ENCODE results near the gene TMC5. TPM values are rescaled to one million over a fixed set of nuclear protein-coding genes. Genes with fewer than 3 reads are reported as not detected.

TMC5 gene
- total RNA-seq, 1 experiment from 2014 or later = 3.5 TPM

GRCh38 chr16:19490619-19491018 lies 72.9 kb downstream of the TMC5 start:
- Histone ChIP-seq H3K27ac (ENCODE audit: low read depth, low read length, poor library complexity, severe bottlenecking) (no peak overlapping the region), H3K9me3 (ENCODE audit: low read depth, low read length, poor library complexity, severe bottlenecking) (no peaks in the 10 kb centered on the region), H3K4me1 (ENCODE audit: insufficient read depth, low read length, poor library complexity, severe bottlenecking) (no peaks in the 10 kb centered on the region), H3K36me3 (ENCODE audit: insufficient read depth, low read length, poor library complexity, severe bottlenecking) (no peaks in the 10 kb centered on the region), H3K4me3 (ENCODE audit: low read depth, low read length, poor library complexity, severe bottlenecking) (no peak overlapping the region), H3K27me3 (replicated peaks; ENCODE audit: insufficient read depth, low read depth, low read length, poor library complexity) (no peaks in the 10 kb centered on the region)
- no TSS peak for BruUV-seq (replicated peaks)
- CTCF ChIA-PET = no interaction called here
- TF ChIP-seq EZH2 (IDR thresholded peaks at IDR 0.05; ENCODE audit: borderline replicate concordance, low read depth, low read length, poor library complexity, severe bottlenecking) = no peak
- TF ChIP-seq, protein P1, sequence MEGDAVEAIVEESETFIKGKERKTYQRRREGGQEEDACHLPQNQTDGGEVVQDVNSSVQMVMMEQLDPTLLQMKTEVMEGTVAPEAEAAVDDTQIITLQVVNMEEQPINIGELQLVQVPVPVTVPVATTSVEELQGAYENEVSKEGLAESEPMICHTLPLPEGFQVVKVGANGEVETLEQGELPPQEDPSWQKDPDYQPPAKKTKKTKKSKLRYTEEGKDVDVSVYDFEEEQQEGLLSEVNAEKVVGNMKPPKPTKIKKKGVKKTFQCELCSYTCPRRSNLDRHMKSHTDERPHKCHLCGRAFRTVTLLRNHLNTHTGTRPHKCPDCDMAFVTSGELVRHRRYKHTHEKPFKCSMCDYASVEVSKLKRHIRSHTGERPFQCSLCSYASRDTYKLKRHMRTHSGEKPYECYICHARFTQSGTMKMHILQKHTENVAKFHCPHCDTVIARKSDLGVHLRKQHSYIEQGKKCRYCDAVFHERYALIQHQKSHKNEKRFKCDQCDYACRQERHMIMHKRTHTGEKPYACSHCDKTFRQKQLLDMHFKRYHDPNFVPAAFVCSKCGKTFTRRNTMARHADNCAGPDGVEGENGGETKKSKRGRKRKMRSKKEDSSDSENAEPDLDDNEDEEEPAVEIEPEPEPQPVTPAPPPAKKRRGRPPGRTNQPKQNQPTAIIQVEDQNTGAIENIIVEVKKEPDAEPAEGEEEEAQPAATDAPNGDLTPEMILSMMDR (conservative IDR thresholded peaks at IDR 0.05; ENCODE audit: low read depth, low read length) = no peak
- no peak for DNase-seq (ENCODE audit: low spot score)
- POLR2A ChIA-PET (ENCODE audit: low non-redundant PET) = interaction anchor here (0.6 kb wide), 1 partner anchor 381 kb away, joined by 3 read pairs; no protein-coding TSS in a partner anchor
- intact Hi-C loops (cut with micrococcal nuclease; ENCODE audit: unreplicated experiment) = no loop called here

GRCh38 chr16:19497176-19497575 lies 79.5 kb downstream of the TMC5 start:
- intact Hi-C loops (cut with micrococcal nuclease; ENCODE audit: unreplicated experiment) = no loop called here
- POLR2A ChIA-PET (ENCODE audit: low non-redundant PET) = no interaction called here
- CTCF ChIA-PET = no interaction called here
- no TSS peak for BruUV-seq (replicated peaks)
- no peaks in the 10 kb centered on the region for H3K9me3 ChIP-seq (ENCODE audit: low read depth, low read length, poor library complexity, severe bottlenecking)
- no peak overlapping the region for H3K4me3 ChIP-seq (ENCODE audit: low read depth, low read length, poor library complexity, severe bottlenecking)
- H3K36me3 ChIP-seq (ENCODE audit: insufficient read depth, low read length, poor library complexity, severe bottlenecking) = peaks cover 8% of the 10 kb centered on the region
- H3K4me1 ChIP-seq (ENCODE audit: insufficient read depth, low read length, poor library complexity, severe bottlenecking) = no peaks in the 10 kb centered on the region
- TF ChIP-seq EZH2 (IDR thresholded peaks at IDR 0.05; ENCODE audit: borderline replicate concordance, low read depth, low read length, poor library complexity, severe bottlenecking) = no peak
- TF ChIP-seq, protein P1 (conservative IDR thresholded peaks at IDR 0.05; ENCODE audit: low read depth, low read length) = no peak
- no peak overlapping the region for H3K27ac ChIP-seq (ENCODE audit: low read depth, low read length, poor library complexity, severe bottlenecking)
- no peak for DNase-seq (ENCODE audit: low spot score)
- no peaks in the 10 kb centered on the region for H3K27me3 ChIP-seq (replicated peaks; ENCODE audit: insufficient read depth, low read depth, low read length, poor library complexity)

DNA sequence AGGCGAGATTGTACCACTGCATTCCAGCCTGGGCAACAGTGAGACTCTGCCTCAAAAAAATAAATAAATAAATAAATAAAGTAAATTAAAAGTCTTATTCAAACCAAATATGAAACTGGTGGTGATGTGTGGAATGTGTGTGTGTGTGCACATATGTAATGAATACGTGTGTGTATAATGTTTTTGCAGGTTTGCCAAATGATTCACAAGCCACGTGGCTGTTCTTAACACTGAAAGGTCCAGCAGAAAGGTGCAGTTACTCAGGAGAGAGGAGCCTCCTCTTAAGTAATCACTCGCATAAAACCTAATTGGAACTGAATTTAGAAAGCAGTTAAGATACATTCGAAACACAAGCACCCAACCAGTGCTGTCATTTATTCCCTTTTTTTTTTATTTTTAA lies 81.3 kb downstream of the TMC5 start:
- POLR2A ChIA-PET (ENCODE audit: low non-redundant PET) = no interaction called here

More for the DNA sequence above, 81.3 kb downstream of the TMC5 start:
- CTCF ChIA-PET = no interaction called here
- BruUV-seq (replicated peaks) = no TSS peak
- DNase-seq (ENCODE audit: low spot score) = no peak
- H3K4me3 ChIP-seq (ENCODE audit: low read depth, low read length, poor library complexity, severe bottlenecking) = no peak overlapping the region
- TF ChIP-seq, protein P1 (conservative IDR thresholded peaks at IDR 0.05; ENCODE audit: low read depth, low read length) = no peak
- no peak for TF ChIP-seq EZH2 (IDR thresholded peaks at IDR 0.05; ENCODE audit: borderline replicate concordance, low read depth, low read length, poor library complexity, severe bottlenecking)
- intact Hi-C loops (cut with micrococcal nuclease; ENCODE audit: unreplicated experiment) = no loop called here
- H3K27ac ChIP-seq (ENCODE audit: low read depth, low read length, poor library complexity, severe bottlenecking) = no peak overlapping the region
- peaks cover 14% of the 10 kb centered on the region for H3K36me3 ChIP-seq (ENCODE audit: insufficient read depth, low read length, poor library complexity, severe bottlenecking)
- no peaks in the 10 kb centered on the region for H3K4me1 ChIP-seq (ENCODE audit: insufficient read depth, low read length, poor library complexity, severe bottlenecking)
- H3K27me3 ChIP-seq (replicated peaks; ENCODE audit: insufficient read depth, low read depth, low read length, poor library complexity) = no peaks in the 10 kb centered on the region
- H3K9me3 ChIP-seq (ENCODE audit: low read depth, low read length, poor library complexity, severe bottlenecking) = no peaks in the 10 kb centered on the region

Data from A673 (cell line).